ENCODE measurements around the gene LAMB4. TPM values are rescaled to one million over a fixed set of nuclear protein-coding genes. Genes with fewer than 3 reads are reported as not detected.

Gene LAMB4
- total and polyA plus RNA-seq, 7 donors = 0.04 to 2.0 (median 0.14) TPM; not detected in 4

GRCh38 chr7:108132551-108133265 lies 2.5 kb upstream of the LAMB4 start:
- Histone ChIP-seq H3K4me3 (no peak overlapping the region), H3K4me1 (no peaks in the 10 kb centered on the region), H3K9me3 (no peaks in the 10 kb centered on the region), H3K27me3 (no peaks in the 10 kb centered on the region), H3K36me3 (no peaks in the 10 kb centered on the region), H3K27ac (no peak overlapping the region)
- no peak for DNase-seq
- intact Hi-C loops (cut with DNase I) = no loop called here
- TF ChIP-seq CTCF (IDR thresholded peaks at IDR 0.05) (no peak), POLR2A (IDR thresholded peaks at IDR 0.05) (no peak), POLR2AphosphoS5 (IDR thresholded peaks at IDR 0.05) (no peak), EP300 (IDR thresholded peaks at IDR 0.05) (no peak)
- WGBS, 2 donors = 94 to 95% methylated on average over 13 of the region's 13 CpGs

GRCh38 chr7:108129018-108129965 lies 869 bp downstream of the LAMB4 start:
- DNase-seq = no peak
- 82 to 85% methylated on average over 7 of the region's 7 CpGs for WGBS, 2 donors
- Histone ChIP-seq H3K4me3 (no peak overlapping the region), H3K4me1 (no peaks in the 10 kb centered on the region), H3K27me3 (no peaks in the 10 kb centered on the region), H3K27ac (no peak overlapping the region), H3K9me3 (no peaks in the 10 kb centered on the region), H3K36me3 (no peaks in the 10 kb centered on the region)
- TF ChIP-seq POLR2A (IDR thresholded peaks at IDR 0.05) (no peak), CTCF (IDR thresholded peaks at IDR 0.05) (no peak), EP300 (IDR thresholded peaks at IDR 0.05) (no peak)
- intact Hi-C loops (cut with DNase I) = no loop called here

- no peaks in the 10 kb centered on the region for H3K27me3 ChIP-seq
- H3K4me1 ChIP-seq = no peaks in the 10 kb centered on the region
- H3K36me3 ChIP-seq = no peaks in the 10 kb centered on the region
- intact Hi-C loops (cut with DNase I) = no loop called here
- no peak overlapping the region for H3K27ac ChIP-seq
- no peak for TF ChIP-seq CTCF (IDR thresholded peaks at IDR 0.05)
- TF ChIP-seq POLR2A (IDR thresholded peaks at IDR 0.05) = no peak
- no peak for TF ChIP-seq EP300 (IDR thresholded peaks at IDR 0.05)
- no peak for TF ChIP-seq POLR2AphosphoS5 (IDR thresholded peaks at IDR 0.05)
- no peak for DNase-seq
- H3K4me3 ChIP-seq = no peak overlapping the region
- no peaks in the 10 kb centered on the region for H3K9me3 ChIP-seq
- WGBS, 2 donors = 89 to 94% methylated on average over 3 of the region's 3 CpGs
Measured at GRCh38 chr7:108128514-108128913, 1.6 kb downstream of the LAMB4 start.

- no peak overlapping the region for H3K4me3 ChIP-seq
- no peaks in the 10 kb centered on the region for H3K36me3 ChIP-seq
- no peak for DNase-seq
- H3K9me3 ChIP-seq = no peaks in the 10 kb centered on the region
- no peaks in the 10 kb centered on the region for H3K4me1 ChIP-seq
- no peak overlapping the region for H3K27ac ChIP-seq
- 80 to 90% methylated on average over 5 of the region's 5 CpGs for WGBS, 2 donors
- TF ChIP-seq POLR2A (IDR thresholded peaks at IDR 0.05) (no peak), POLR2AphosphoS5 (IDR thresholded peaks at IDR 0.05) (no peak), EP300 (IDR thresholded peaks at IDR 0.05) (no peak)
- no peaks in the 10 kb centered on the region for H3K27me3 ChIP-seq
- intact Hi-C loops (cut with DNase I) = no loop called here
Measured at GRCh38 chr7:108127461-108127860, 2.7 kb downstream of the LAMB4 start.

GRCh38 chr7:108124820-108125219 lies 5.3 kb downstream of the LAMB4 start:
- no peaks in the 10 kb centered on the region for H3K36me3 ChIP-seq
- no peak overlapping the region for H3K4me3 ChIP-seq
- no peaks in the 10 kb centered on the region for H3K9me3 ChIP-seq
- 93 to 96% methylated on average over 3 of the region's 3 CpGs for WGBS, 2 donors
- no peak for DNase-seq
- intact Hi-C loops (cut with DNase I) = no loop called here
- H3K27ac ChIP-seq = no peak overlapping the region
- no peaks in the 10 kb centered on the region for H3K27me3 ChIP-seq
- TF ChIP-seq POLR2AphosphoS5 (IDR thresholded peaks at IDR 0.05) (no peak), EP300 (IDR thresholded peaks at IDR 0.05) (no peak), CTCF (IDR thresholded peaks at IDR 0.05) (no peak), POLR2A (IDR thresholded peaks at IDR 0.05) (no peak)
- no peaks in the 10 kb centered on the region for H3K4me1 ChIP-seq
